NCI-H2227 treated with DMSO at 0.1 percent for 48 hours (cell line): ENCODE results near the gene OPRD1.
"Not testable (repeated sequence)": the region's sequence is repeated elsewhere in the genome, so short reads cannot be mapped to it uniquely, and the experiment has no call there.

ENCODE experiments used
- DNase-seq: peaks from one replicate; lab custom pipeline; 2025; lab: John Stamatoyannopoulos, UW

OPRD1 gene

GRCh38 chr1:28801461-28801860, 10.5 kb upstream of the OPRD1 start:
- DNase-seq, result no peak

DNA sequence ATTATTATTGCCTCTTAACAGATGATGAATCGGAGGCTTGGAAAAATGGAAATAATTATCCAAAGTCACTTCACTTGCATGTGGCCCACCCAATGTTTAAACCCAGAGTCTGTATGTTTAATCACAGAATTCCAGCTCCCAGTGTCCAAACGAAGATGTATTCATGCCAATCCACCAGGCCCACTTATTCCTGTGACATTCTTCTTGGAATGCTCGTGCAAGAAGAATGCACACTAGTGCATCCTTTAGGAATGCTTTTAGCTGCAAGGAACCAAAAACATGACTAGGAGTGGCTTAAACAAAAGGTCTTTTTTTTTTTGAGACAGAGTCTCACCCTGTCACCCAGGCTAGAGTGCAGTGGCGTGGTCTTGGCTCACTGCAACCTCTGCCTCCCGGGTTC, 8.9 kb upstream of the OPRD1 start:
- DNase-seq, result no peak

DNA sequence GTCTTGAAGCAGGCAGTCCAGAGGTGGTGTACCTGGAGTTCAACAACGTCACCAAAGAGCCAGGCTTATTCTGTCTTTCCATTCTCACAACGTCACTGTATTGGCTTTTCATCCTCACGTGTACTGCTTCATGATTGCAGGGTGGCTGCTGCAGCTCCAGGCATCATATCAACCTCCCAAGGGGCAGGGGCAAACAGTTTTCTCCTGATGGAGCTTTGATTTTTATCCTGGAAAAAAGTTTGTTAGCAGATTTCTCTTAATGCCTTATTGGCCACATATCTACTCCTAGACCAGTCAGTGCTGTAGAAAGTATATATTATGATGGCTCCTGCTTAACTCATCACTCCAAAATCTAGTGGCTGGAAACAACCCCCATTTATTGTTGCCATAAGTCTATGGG, 8.3 kb upstream of the OPRD1 start:
- DNase-seq, result no peak

DNA sequence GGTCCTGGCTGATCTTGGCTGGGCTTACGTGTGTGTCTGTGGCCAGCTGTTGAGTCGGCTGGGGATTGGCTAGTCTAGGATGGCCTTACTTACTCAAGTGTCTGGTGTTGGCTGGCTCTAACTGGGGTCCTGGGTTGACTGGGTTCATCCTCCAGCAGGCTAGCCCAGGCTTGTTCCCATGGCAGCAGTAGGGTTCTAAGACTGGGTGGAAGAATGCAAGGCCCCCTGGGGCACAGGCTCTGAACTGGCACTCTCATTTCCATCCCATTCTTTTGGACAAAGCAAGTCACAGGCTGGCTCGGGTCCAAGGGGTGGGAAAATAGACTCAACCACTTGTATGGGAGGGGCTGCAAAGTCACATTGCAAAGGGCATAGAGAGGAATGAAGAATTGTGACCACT, 7.9 kb upstream of the OPRD1 start:
- DNase-seq, result no peak

- DNase-seq, result no peak
Measured at GRCh38 chr1:28807046-28807445, 4.9 kb upstream of the OPRD1 start.

- no peak for DNase-seq
Measured at GRCh38 chr1:28807986-28808385, 4.0 kb upstream of the OPRD1 start.

DNA sequence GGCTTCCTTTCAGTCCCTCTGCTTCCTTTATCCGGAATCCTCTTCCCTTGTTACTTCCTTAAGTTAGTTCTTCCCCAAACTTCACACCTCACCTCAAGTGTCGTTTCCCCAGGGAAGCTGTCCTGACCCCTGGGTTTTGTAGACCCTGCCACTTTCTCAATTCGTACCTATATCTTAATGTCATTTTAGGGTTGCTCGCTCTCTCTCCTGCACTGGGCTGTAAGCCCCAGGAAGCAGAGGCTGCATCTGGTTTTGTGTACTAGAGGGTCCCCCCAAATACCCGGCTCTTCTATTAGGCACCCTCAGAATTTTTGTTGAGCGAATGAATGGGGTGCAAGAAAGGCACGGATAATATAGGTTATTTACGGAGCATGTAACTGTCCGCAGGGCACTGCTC, 603 bp upstream of the OPRD1 start:
- no peak for DNase-seq

- DNase-seq, result no peak
Measured at GRCh38 chr1:28812669-28813468, 899 bp downstream of the OPRD1 start.

DNA sequence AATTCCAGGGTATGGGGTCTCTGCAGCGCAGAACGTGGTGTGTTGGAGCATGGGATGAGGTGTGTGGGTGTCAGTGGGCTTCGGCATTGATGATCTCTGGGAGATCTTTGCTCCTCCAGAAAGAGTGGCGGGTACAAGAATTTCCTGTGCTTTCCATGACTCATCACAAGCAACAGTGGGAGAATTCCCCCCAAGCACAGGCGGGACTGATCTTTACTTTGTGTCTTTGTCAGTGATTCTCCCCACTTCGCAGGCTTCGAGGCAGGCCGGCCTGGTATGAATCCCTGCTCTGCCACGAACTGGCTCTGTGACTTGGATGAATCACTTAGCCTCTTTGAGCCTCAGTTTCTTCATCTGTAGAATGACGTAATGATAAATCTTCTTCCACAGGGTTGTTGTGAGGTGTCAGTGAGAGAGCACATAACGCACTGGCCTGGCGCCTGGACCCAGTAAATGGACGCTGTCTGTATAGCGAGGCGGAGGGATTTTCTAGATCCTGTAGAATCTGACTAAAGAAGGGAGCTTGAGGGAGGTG, 2.0 kb downstream of the OPRD1 start:
- DNase-seq, result no peak

DNA sequence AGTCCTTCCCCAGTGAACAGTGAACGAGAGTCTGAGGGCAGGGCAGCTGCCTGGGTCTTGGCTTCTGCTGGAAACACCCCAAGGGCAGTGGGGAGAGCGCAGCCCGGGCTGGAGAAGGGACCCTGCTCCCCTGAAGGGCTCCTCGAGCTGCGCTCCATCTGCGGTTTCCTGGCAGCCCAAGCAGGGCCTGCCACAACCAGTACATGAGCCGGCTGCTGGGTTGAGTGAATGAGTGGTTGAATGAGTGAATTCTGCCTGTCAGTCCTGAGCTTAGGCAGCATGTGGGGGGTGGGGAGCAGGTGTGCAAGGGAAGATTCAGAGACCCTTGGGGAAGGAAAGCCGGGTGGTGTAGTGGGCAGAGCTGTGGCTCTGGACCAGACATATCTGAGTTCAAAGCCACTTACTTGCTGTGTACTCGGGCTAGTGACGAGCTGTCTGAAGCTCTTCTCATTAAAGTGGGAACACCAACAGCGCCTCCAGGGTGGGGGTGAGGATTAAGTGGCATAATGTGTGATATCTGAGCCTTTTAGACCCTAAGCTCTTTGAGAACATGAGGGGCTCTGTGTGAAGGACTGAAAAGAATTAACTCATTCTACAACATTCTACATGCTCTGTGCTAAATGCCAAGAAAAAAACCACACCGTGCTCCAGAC, 3.7 kb downstream of the OPRD1 start:
- DNase-seq, result no peak

DNA sequence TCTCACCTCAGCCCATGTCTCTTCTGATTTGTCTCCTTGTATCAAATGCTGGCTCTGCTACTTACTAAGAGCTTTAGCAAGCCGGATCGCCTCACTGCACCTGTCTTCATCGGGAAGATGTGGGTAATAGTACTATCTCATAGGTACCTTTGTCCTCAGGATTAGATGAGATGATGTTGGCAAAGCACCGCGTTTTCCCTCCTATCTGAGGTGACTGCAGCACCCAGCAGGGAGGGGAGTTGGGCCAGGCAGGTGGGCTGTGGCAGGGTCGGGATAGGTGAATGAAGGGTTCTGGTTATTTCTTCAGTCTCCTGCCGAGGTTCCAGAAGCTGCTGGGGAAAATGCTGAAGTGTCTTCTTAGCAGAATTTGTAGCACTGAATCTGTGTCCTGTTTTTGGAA, 5.2 kb downstream of the OPRD1 start:
- DNase-seq, result no peak

DNA sequence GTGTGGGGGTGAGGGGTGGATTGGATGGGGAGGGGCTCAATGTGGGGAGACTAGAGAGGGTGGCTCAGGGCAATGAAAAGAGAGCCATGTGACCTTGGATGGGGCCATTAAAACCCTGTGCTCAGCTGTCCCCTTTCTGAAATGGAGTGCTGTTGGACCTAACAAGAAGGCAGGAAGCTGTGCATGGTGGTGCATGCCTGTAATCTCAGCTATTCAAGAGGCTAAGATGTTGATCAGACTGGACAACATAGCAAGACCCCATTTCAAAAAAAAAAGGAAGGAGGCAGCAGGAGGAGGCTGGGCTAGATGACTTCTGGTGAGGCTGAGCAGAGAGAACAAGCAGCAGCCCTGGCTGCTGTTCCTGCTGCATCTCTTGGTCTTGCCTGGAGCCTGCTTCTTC, 7.0 kb downstream of the OPRD1 start:
- no peak for DNase-seq

DNA sequence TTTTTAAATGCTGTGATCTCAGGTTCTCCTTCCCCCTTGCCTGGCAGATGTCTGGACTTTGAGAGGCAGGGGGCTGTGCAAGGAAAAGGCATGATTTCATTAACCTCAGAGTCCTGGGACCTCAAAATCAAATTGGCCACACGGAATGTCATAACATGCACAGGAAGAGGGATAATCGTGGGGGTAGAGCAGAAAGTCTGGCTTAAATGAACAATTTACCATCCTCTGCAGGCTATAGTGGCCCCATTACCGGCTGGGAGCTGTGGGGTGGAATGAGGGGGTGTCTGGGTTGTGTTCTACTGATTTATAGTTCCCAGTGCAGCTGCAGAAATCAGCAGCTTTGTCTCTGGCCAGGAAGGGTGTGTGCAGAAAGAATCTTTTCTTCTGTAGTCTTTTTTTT, 10.8 kb downstream of the OPRD1 start:
- no peak for DNase-seq

GRCh38 chr1:28824061-28824460, 12.1 kb downstream of the OPRD1 start:
- DNase-seq, result not testable (repeated sequence)

- DNase-seq, result not testable (repeated sequence)
Measured at GRCh38 chr1:28828227-28828858, 16.4 kb downstream of the OPRD1 start.

DNA sequence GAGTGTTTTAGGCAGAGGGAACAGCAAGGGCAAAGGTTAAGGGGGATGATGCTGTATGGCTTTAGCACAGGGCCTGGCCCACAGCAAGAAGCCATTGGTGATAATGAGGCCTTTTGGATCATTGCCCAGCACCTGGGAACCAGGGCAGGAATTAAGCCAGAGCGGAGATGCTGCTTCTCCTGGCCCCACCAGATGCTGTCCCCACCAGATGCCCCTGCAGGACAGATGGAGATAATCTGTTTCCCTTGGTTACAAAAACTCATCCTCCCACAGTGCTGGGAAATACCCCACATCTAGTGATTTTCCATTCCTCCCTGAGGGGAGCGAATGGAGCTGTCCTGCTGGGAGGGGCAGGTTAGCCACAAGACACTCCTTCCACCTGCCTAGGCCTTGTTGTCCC, 18.8 kb downstream of the OPRD1 start:
- DNase-seq, result peak; percentile 62

GRCh38 chr1:28832966-28833365, 21.0 kb downstream of the OPRD1 start:
- DNase-seq, result no peak

GRCh38 chr1:28833381-28833780, 21.4 kb downstream of the OPRD1 start:
- no peak for DNase-seq

- peak; percentile 65 for DNase-seq
Measured at GRCh38 chr1:28835237-28835650, 23.3 kb downstream of the OPRD1 start.

GRCh38 chr1:28836421-28836956, 24.5 kb downstream of the OPRD1 start:
- DNase-seq, result no peak

- DNase-seq, result no peak
Measured at GRCh38 chr1:28840928-28841544, 29.1 kb downstream of the OPRD1 start.
